AG04450 (cell line): ENCODE results near the gene CDH22. TPM values are rescaled to one million over a fixed set of nuclear protein-coding genes. Genes with fewer than 3 reads are reported as not detected.

Source experiments
- CTCF ChIA-PET: fragments of 300-600, 350-600 bp; formaldehyde crosslinking; extraction: SDS; loops from one replicate; lab custom pipeline; 2022; ENCODE audit warnings: antibody characterized with exemption, inconsistent platforms; lab: Charles Lee
- POLR2A ChIA-PET: fragments of 350-600 bp; formaldehyde crosslinking; extraction: SDS; loops from one replicate; lab custom pipeline; 2021; ENCODE audit warnings: antibody characterized with exemption, inconsistent platforms; lab: Yijun Ruan, JAX
- DNase-seq: peaks from one replicate; pipeline ENCODE4 v3.0.0-alpha.2; 2011; ENCODE audit warnings: low read depth, low spot score
- H3K27ac ChIP-seq: one replicate; pipeline ENCODE4 v1.5.1; 2012; ENCODE audit warnings: low read depth, low read length, control low read depth
- H3K27me3 ChIP-seq: one replicate; pipeline ENCODE4 v1.6.0; 2012; ENCODE audit warnings: low read length; ENCODE audit not compliant: control insufficient read depth, insufficient read depth
- H3K4me3 ChIP-seq: 2 replicates; pipeline ENCODE4 v1.5.1; 2011; ENCODE audit warnings: mild to moderate bottlenecking, low read depth, low read length, control low read depth
- H3K9me3 ChIP-seq: 2 replicates; pipeline ENCODE4 v1.5.1; 2012; ENCODE audit warnings: low read length; ENCODE audit not compliant: control insufficient read depth, insufficient read depth
- polyA plus RNA-seq: library from polyadenylated mRNA; depleted of rRNA; stranded (reverse); fragments of >200 nt; gene quantifications from 2 replicates; pipeline ENCODE4 v1.2.3, GENCODE V29; 2011
- TF ChIP-seq, protein P1 (sequence below): IDR thresholded peaks from 2 replicates; pipeline ENCODE4 v1.5.1; 2011; ENCODE audit warnings: low read depth, low read length, control low read depth, inconsistent platforms

CDH22 gene
- polyA plus RNA-seq, 1 experiment = not detected

DNA sequence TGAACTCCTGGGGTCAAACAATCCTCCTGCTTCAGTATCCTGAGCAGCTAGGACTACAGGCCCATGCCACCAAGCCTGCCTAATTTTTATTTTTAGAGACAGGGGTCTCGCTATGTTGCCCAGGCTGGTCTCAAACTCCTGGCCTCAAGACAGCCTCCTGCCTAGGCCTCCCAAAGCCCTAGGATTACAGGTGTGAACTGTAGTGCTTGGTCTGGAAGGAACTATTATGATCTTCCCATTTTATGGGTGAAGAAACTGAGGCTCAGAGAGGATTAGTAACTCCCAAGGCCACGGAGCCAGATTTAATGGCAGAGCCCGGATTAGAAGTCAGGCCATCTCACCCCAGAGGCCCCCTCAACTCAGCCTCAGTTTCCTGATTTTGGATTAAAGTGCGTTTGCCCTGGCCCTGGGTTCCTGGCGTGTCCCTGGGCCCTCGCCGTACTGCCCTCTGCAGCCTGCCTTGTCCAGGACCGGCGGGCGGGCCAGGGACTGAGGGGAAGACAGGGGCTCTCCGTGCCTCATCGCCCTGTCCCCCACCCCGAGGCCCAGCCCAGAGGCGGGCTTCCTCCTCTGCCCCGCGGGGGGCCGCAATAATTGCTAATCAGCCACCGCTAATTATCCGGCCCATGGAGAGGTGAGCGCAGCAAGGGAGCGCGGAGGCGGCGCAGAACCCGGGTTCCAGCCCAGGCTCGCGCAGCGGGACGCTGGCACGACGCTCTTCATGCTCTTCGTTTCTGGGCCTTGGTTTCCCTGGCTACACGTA lies 155.3 kb downstream of the CDH22 start:
- TF ChIP-seq, protein P1, sequence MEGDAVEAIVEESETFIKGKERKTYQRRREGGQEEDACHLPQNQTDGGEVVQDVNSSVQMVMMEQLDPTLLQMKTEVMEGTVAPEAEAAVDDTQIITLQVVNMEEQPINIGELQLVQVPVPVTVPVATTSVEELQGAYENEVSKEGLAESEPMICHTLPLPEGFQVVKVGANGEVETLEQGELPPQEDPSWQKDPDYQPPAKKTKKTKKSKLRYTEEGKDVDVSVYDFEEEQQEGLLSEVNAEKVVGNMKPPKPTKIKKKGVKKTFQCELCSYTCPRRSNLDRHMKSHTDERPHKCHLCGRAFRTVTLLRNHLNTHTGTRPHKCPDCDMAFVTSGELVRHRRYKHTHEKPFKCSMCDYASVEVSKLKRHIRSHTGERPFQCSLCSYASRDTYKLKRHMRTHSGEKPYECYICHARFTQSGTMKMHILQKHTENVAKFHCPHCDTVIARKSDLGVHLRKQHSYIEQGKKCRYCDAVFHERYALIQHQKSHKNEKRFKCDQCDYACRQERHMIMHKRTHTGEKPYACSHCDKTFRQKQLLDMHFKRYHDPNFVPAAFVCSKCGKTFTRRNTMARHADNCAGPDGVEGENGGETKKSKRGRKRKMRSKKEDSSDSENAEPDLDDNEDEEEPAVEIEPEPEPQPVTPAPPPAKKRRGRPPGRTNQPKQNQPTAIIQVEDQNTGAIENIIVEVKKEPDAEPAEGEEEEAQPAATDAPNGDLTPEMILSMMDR = no peak
- POLR2A ChIA-PET = no interaction called here
- Histone ChIP-seq H3K27me3 (peaks cover 25% of the 10 kb centered on the region), H3K9me3 (no peaks in the 10 kb centered on the region), H3K27ac (no peak overlapping the region), H3K4me3 (no peak overlapping the region)
- CTCF ChIA-PET = no interaction called here
- no peak for DNase-seq

DNA sequence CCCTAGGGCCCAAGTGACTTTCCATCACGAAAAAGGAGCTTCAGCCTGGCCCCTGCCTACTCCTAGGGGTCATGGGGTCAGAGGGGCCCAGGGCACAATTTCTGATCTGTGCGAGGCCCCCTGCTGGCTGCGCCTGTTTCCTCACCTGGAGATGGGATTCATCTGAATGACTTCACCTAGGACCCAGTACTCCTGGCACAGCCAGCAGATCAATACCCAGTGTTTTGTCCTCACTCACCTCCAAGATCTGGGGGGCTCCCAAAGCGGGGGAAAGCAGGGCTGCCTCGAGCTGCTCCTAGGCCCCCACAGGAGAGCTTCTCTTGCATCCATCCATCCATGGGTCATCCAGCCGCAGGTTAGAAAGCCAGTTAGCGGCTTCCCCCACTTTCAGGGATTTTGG lies 156.4 kb downstream of the CDH22 start:
- Histone ChIP-seq H3K4me3 (no peak overlapping the region), H3K27me3 (peaks cover 19% of the 10 kb centered on the region), H3K27ac (no peak overlapping the region), H3K9me3 (no peaks in the 10 kb centered on the region)
- no peak for DNase-seq
- ChIA-PET CTCF (no interaction called here), POLR2A (no interaction called here)
- TF ChIP-seq, protein P1 = peak; percentile 34

GRCh38 chr20:46150943-46151342 lies 157.4 kb downstream of the CDH22 start:
- ChIA-PET POLR2A (no interaction called here), CTCF (no interaction called here)
- no peak overlapping the region for H3K4me3 ChIP-seq
- TF ChIP-seq, protein P1 = no peak
- no peak overlapping the region for H3K27ac ChIP-seq
- no peaks in the 10 kb centered on the region for H3K9me3 ChIP-seq
- peaks cover 17% of the 10 kb centered on the region for H3K27me3 ChIP-seq
- DNase-seq = no peak

- H3K27me3 ChIP-seq = peaks cover 21% of the 10 kb centered on the region
- POLR2A ChIA-PET = no interaction called here
- no peak overlapping the region for H3K4me3 ChIP-seq
- TF ChIP-seq, protein P1 = no peak
- no peaks in the 10 kb centered on the region for H3K9me3 ChIP-seq
- no peak for DNase-seq
- H3K27ac ChIP-seq = no peak overlapping the region
- CTCF ChIA-PET = no interaction called here
Measured at GRCh38 chr20:46148313-46149208, 159.7 kb downstream of the CDH22 start.

- no peak overlapping the region for H3K27ac ChIP-seq
- CTCF ChIA-PET = no interaction called here
- no peak overlapping the region for H3K4me3 ChIP-seq
- TF ChIP-seq, protein P1 = no peak
- no peak for DNase-seq
- peaks cover 26% of the 10 kb centered on the region for H3K27me3 ChIP-seq
- no peaks in the 10 kb centered on the region for H3K9me3 ChIP-seq
- POLR2A ChIA-PET = no interaction called here
Measured at GRCh38 chr20:46145713-46146112, 162.6 kb downstream of the CDH22 start.
